ENCODE measurements around the gene CCDC182.

Gene CCDC182

DNA sequence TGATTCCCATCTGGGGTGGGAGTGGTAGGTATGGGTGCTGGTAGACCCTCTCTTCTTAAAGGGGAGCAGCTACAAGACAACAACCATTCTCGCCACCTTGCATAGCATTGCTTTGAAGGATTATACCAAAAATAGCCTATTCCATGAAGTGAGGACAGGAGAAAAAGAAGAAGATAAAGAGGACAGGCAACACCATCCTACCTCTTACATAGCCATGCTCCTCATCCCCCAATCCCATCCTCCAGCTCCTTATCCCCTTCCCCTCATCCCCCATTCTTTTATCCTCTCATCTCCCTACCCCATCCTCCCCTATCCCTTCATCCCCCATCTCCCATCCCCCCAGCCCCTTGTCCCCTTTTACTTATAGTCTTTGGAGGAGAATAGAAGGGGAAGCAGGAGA, 29.1 kb downstream of the CCDC182 start:
- no peaks in the 10 kb centered on the region for H3K79me2 ChIP-seq (ENCODE audit: control insufficient read depth, insufficient read depth, low read length, unreplicated experiment)
- peaks cover 92% of the 10 kb centered on the region for H3K27me3 ChIP-seq (ENCODE audit: insufficient read depth, low read length)
- H3K36me3 ChIP-seq (ENCODE audit: insufficient read depth, low read length): no peaks in the 10 kb centered on the region
- no peak overlapping the region for H3K27ac ChIP-seq (ENCODE audit: low read depth, low read length)
- no peak overlapping the region for H3K4me3 ChIP-seq (ENCODE audit: low read depth, low read length)
- no peak overlapping the region for H2AFZ ChIP-seq (ENCODE audit: low read length, unreplicated experiment)
- no peaks in the 10 kb centered on the region for H3K4me1 ChIP-seq (ENCODE audit: control insufficient read depth, insufficient read depth, low read length, unreplicated experiment)

DNA sequence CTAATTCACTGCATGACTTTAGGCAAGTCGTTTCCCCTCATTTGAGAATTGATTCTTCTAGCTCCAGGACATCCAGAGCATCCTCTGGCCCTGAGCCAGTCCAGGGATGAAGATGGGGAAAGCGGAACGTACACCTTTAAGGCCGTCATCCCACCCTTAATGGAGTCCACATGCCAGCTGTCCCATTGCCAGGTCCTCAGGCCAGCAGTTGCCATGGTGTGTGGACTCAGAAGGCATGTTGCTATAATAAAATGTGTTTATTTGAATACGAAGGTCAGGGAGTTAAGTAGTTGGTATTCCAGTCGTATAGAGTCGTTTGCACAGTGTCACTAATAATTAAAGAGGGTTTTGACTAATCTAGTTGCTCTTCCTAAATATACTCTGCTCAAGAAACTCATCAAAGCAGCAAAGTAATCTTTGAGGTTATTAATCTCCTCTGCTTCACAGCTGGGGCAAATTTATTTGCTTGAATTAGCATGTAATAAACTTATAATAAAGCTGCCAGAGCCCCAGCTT, 30.4 kb downstream of the CCDC182 start:
- no peaks in the 10 kb centered on the region for H3K79me2 ChIP-seq (ENCODE audit: control insufficient read depth, insufficient read depth, low read length, unreplicated experiment)
- H3K27me3 ChIP-seq (ENCODE audit: insufficient read depth, low read length): peaks cover 92% of the 10 kb centered on the region
- H3K4me3 ChIP-seq (ENCODE audit: low read depth, low read length): no peak overlapping the region
- H3K36me3 ChIP-seq (ENCODE audit: insufficient read depth, low read length): no peaks in the 10 kb centered on the region
- H3K27ac ChIP-seq (ENCODE audit: low read depth, low read length): no peak overlapping the region
- H3K4me1 ChIP-seq (ENCODE audit: control insufficient read depth, insufficient read depth, low read length, unreplicated experiment): no peaks in the 10 kb centered on the region
- no peak overlapping the region for H2AFZ ChIP-seq (ENCODE audit: low read length, unreplicated experiment)

DNA sequence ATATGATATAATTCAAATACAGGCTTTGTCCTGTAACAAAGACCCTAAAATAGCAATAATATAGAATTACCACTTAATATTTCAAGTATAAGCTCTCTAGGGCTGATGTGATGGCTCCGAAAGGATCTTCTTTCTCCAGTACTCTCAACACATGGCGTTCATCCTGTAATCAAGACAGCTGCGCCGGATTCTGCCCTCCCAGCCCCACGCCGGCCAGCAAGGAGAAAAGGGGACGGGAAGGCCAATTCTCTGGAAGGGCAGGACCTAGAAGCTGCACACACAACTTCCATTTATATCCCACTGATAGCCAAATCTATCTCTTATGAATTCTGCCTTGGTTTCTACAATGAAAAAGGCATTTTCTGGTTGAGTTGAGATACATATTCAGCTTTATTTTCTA, 32.0 kb downstream of the CCDC182 start:
- no peak overlapping the region for H2AFZ ChIP-seq (ENCODE audit: low read length, unreplicated experiment)
- no peak overlapping the region for H3K4me3 ChIP-seq (ENCODE audit: low read depth, low read length)
- peaks cover 95% of the 10 kb centered on the region for H3K27me3 ChIP-seq (ENCODE audit: insufficient read depth, low read length)
- no peaks in the 10 kb centered on the region for H3K79me2 ChIP-seq (ENCODE audit: control insufficient read depth, insufficient read depth, low read length, unreplicated experiment)
- H3K27ac ChIP-seq (ENCODE audit: low read depth, low read length): no peak overlapping the region
- H3K36me3 ChIP-seq (ENCODE audit: insufficient read depth, low read length): no peaks in the 10 kb centered on the region
- no peaks in the 10 kb centered on the region for H3K4me1 ChIP-seq (ENCODE audit: control insufficient read depth, insufficient read depth, low read length, unreplicated experiment)

DNA sequence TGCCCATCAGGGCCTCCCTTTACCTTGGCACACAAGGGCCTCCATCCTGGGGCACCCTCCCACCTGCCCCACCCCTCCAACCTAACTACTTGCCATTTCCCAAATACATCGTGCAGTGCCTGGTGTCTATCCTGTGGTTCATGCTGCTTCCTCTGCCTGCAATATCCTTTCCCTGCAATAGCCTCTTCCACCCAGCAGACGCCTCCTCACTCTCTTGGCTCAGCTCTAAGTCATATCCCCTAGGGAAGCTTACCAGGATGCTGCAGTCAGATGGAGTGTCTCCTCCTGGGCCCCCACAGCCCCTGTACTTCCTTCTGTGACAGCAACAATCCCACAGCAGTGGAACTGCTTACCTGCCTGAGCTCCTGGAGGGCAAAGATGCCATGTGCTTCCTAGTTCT, 36.7 kb downstream of the CCDC182 start:
- H3K79me2 ChIP-seq (ENCODE audit: control insufficient read depth, insufficient read depth, low read length, unreplicated experiment): no peaks in the 10 kb centered on the region
- H2AFZ ChIP-seq (ENCODE audit: low read length, unreplicated experiment): no peak overlapping the region
- H3K4me3 ChIP-seq (ENCODE audit: low read depth, low read length): no peak overlapping the region
- H3K36me3 ChIP-seq (ENCODE audit: insufficient read depth, low read length): no peaks in the 10 kb centered on the region
- no peak overlapping the region for H3K27ac ChIP-seq (ENCODE audit: low read depth, low read length)
- peaks cover 86% of the 10 kb centered on the region for H3K27me3 ChIP-seq (ENCODE audit: insufficient read depth, low read length)
- H3K4me1 ChIP-seq (ENCODE audit: control insufficient read depth, insufficient read depth, low read length, unreplicated experiment): no peaks in the 10 kb centered on the region

DNA sequence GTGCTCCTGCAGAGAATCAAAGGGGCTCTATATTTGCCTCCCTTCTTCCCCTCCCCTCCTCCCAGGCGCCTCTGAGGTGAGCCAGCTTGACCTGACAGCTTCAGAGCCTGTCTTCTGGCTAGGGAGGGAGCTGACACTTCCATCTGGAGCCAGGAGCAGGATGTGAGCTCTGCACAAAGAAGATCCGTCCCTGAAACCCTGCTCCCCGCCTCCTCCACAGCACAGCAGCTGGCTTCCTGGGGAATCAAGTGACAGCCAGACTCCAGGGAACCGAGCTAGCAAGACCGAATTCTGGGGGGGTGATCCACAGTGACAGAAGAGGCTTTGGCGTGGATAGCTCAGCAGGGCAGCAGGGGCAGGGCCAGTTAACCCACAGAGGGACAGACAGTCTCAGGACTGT, 37.2 kb downstream of the CCDC182 start:
- H3K79me2 ChIP-seq (ENCODE audit: control insufficient read depth, insufficient read depth, low read length, unreplicated experiment): no peaks in the 10 kb centered on the region
- H3K36me3 ChIP-seq (ENCODE audit: insufficient read depth, low read length): no peaks in the 10 kb centered on the region
- no peak overlapping the region for H2AFZ ChIP-seq (ENCODE audit: low read length, unreplicated experiment)
- no peak overlapping the region for H3K4me3 ChIP-seq (ENCODE audit: low read depth, low read length)
- no peak overlapping the region for H3K27ac ChIP-seq (ENCODE audit: low read depth, low read length)
- no peaks in the 10 kb centered on the region for H3K4me1 ChIP-seq (ENCODE audit: control insufficient read depth, insufficient read depth, low read length, unreplicated experiment)
- peaks cover 81% of the 10 kb centered on the region for H3K27me3 ChIP-seq (ENCODE audit: insufficient read depth, low read length)

DNA sequence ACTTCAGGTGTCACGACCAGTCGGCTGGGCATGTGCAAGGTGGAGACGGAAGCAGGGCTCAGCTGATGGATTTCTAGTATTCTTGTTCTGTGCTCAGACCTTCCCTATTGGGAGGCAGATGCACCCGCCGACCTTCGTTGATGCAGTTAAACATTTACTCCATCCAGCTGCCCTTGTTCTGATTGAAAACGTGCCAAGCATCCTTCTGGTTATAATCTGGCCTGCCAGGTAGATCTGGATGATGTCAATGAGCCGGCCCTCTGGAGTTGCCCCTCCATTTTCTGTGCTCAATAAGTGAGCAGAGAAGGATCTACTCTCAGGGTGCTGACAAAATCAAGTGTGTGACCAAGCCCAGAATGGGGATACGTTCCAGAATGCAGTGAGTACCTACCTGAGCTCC, 38.3 kb downstream of the CCDC182 start:
- Histone ChIP-seq H3K27ac (ENCODE audit: low read depth, low read length) (no peak overlapping the region), H3K36me3 (ENCODE audit: insufficient read depth, low read length) (no peaks in the 10 kb centered on the region), H3K4me1 (ENCODE audit: control insufficient read depth, insufficient read depth, low read length, unreplicated experiment) (no peaks in the 10 kb centered on the region), H3K4me3 (ENCODE audit: low read depth, low read length) (no peak overlapping the region), H3K79me2 (ENCODE audit: control insufficient read depth, insufficient read depth, low read length, unreplicated experiment) (no peaks in the 10 kb centered on the region), H2AFZ (ENCODE audit: low read length, unreplicated experiment) (no peak overlapping the region), H3K27me3 (ENCODE audit: insufficient read depth, low read length) (peaks cover 70% of the 10 kb centered on the region)

DNA sequence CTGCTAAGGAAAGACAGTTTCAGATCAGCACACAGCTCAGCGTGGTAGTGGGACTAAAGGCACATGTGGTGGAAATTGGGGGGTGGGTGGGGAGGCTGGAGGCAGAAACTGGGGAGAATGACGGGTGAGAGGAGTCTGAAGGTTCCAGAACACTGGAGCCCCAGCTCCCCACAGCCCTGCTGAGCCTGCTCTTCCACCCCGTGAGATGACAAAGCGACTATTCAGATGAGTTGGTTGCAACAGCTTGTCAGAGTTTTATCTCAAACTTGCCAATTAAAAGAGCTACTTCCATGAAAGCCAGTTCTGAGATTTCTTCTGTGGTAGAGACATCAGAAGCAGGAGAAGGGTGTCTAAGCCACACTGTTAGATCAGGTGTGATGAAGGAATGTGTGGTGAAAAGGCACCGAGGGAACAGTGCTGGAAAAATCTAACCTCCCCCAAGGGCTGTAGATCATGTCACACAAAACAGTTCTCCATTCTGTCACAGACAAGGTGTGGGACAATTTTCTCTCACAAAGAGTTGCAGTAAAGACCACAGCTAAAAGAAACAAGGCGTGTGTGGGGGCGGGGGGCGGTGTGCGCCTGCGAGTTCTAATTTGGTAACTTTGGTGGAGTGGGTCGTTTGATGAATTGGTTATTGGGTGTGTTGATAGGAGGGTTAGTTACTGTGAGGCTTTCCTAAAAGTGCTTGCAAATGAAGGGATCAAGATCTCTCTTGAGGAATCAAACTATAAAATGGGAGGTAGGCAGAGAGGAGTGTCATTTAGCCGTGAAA, 39.0 kb downstream of the CCDC182 start:
- no peak overlapping the region for H2AFZ ChIP-seq (ENCODE audit: low read length, unreplicated experiment)
- no peaks in the 10 kb centered on the region for H3K36me3 ChIP-seq (ENCODE audit: insufficient read depth, low read length)
- H3K4me3 ChIP-seq (ENCODE audit: low read depth, low read length): no peak overlapping the region
- H3K4me1 ChIP-seq (ENCODE audit: control insufficient read depth, insufficient read depth, low read length, unreplicated experiment): no peaks in the 10 kb centered on the region
- H3K27me3 ChIP-seq (ENCODE audit: insufficient read depth, low read length): peaks cover 67% of the 10 kb centered on the region
- no peaks in the 10 kb centered on the region for H3K79me2 ChIP-seq (ENCODE audit: control insufficient read depth, insufficient read depth, low read length, unreplicated experiment)
- H3K27ac ChIP-seq (ENCODE audit: low read depth, low read length): no peak overlapping the region

DNA sequence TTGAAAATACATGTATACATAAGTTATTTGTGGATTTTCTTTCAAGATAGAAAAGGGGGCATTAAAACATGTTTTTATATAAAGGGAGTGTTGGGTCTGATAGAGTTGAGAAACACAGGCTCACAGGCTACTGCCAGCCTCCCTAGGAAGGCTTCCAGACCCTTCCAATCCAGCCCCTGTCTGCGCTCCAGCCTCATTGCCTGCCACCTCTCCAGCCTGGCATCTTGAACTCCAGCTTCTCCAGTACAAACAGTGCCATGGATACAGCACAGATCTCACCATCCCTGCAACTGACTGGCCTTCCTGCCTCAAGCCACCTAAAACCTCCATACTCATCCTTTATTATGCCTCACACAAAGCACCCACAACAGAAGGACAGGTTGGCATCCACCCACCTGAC, 40.7 kb downstream of the CCDC182 start:
- Histone ChIP-seq H3K4me1 (ENCODE audit: control insufficient read depth, insufficient read depth, low read length, unreplicated experiment) (no peaks in the 10 kb centered on the region), H2AFZ (ENCODE audit: low read length, unreplicated experiment) (no peak overlapping the region), H3K36me3 (ENCODE audit: insufficient read depth, low read length) (no peaks in the 10 kb centered on the region), H3K27ac (ENCODE audit: low read depth, low read length) (no peak overlapping the region), H3K4me3 (ENCODE audit: low read depth, low read length) (no peak overlapping the region), H3K79me2 (ENCODE audit: control insufficient read depth, insufficient read depth, low read length, unreplicated experiment) (no peaks in the 10 kb centered on the region), H3K27me3 (ENCODE audit: insufficient read depth, low read length) (peaks cover 60% of the 10 kb centered on the region)

DNA sequence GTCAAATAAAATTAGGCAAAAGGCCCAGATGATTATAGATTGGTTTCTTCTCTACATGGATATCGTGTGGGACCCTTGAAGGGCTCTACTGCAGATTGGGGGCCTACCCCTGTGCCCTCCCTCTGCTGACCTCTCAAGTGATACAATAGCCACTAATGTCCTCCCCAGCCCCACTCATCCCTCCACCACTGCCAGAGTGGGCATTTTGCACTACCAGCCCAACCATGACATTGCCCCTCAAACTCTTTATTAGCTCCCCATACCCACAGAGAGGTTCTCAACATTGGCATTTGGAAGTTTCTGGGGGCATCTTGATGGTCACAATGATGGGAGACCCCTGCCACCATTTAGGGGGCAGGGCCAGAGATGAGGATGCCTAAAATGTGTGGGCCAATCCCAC, 41.8 kb downstream of the CCDC182 start:
- Histone ChIP-seq H3K36me3 (ENCODE audit: insufficient read depth, low read length) (no peaks in the 10 kb centered on the region), H3K4me1 (ENCODE audit: control insufficient read depth, insufficient read depth, low read length, unreplicated experiment) (no peaks in the 10 kb centered on the region), H3K4me3 (ENCODE audit: low read depth, low read length) (no peak overlapping the region), H3K79me2 (ENCODE audit: control insufficient read depth, insufficient read depth, low read length, unreplicated experiment) (no peaks in the 10 kb centered on the region), H3K27ac (ENCODE audit: low read depth, low read length) (no peak overlapping the region), H3K27me3 (ENCODE audit: insufficient read depth, low read length) (peaks cover 55% of the 10 kb centered on the region), H2AFZ (ENCODE audit: low read length, unreplicated experiment) (no peak overlapping the region)

DNA sequence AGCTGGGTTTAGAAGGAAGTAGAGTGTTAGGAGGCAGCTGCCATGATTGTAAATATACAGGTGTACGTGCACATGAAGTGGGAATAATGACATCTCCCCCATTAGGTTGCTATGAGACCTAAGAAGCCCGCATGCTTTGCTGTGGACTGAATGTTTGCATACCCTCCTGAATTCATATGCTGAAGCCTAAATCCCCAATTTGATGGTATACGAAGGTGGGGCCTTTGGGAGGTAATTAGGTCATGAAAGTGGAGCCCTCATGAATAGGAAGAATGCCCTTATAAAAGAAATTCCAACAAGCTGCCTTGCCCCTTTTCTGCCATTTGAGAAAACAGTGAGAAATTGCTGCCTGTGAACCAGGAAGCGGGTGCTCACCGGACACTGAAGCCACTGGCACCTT, 44.0 kb downstream of the CCDC182 start:
- Histone ChIP-seq H3K4me3 (ENCODE audit: low read depth, low read length) (no peak overlapping the region), H3K4me1 (ENCODE audit: control insufficient read depth, insufficient read depth, low read length, unreplicated experiment) (no peaks in the 10 kb centered on the region), H3K79me2 (ENCODE audit: control insufficient read depth, insufficient read depth, low read length, unreplicated experiment) (no peaks in the 10 kb centered on the region), H3K27ac (ENCODE audit: low read depth, low read length) (no peak overlapping the region), H3K36me3 (ENCODE audit: insufficient read depth, low read length) (no peaks in the 10 kb centered on the region), H2AFZ (ENCODE audit: low read length, unreplicated experiment) (no peak overlapping the region), H3K27me3 (ENCODE audit: insufficient read depth, low read length) (peaks cover 46% of the 10 kb centered on the region)

DNA sequence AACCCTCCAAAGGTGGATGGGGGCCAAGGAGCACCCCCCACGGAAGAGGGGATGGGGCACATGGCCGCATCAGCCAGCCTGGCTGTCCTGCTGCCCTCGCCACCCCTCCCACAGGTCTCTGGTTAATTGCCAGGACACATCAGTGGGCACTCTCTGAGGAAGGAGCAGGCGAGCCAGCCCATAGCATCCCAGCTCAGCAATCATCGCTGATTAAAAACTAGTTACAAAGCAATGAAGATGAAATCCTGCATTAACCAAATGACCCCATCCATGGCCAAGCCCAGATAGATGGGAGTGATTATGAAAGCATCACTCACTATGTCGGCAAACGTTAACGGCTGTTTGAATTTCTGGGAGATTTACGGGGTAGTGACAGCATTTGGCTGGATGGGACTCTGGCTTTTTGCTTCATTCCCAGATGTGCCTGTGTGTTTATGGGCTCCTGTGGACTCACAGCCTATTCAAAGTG, 45.3 kb downstream of the CCDC182 start:
- Histone ChIP-seq H2AFZ (ENCODE audit: low read length, unreplicated experiment) (no peak overlapping the region), H3K4me1 (ENCODE audit: control insufficient read depth, insufficient read depth, low read length, unreplicated experiment) (no peaks in the 10 kb centered on the region), H3K4me3 (ENCODE audit: low read depth, low read length) (no peak overlapping the region), H3K27ac (ENCODE audit: low read depth, low read length) (no peak overlapping the region), H3K36me3 (ENCODE audit: insufficient read depth, low read length) (no peaks in the 10 kb centered on the region), H3K79me2 (ENCODE audit: control insufficient read depth, insufficient read depth, low read length, unreplicated experiment) (no peaks in the 10 kb centered on the region), H3K27me3 (ENCODE audit: insufficient read depth, low read length) (peaks cover 35% of the 10 kb centered on the region)

Data from ACC112 (cell line).